GM19023 (cell line): Measurements from ENCODE around the gene GET3.

Source experiments
- ATAC-seq: cut with Tn5 transposase; IDR thresholded peaks from one replicate; pipeline ENCODE4 v1.9.1; 2021; ENCODE audit warnings: mild to moderate bottlenecking, moderate library complexity; ENCODE audit not compliant: unreplicated experiment

Gene GET3

DNA sequence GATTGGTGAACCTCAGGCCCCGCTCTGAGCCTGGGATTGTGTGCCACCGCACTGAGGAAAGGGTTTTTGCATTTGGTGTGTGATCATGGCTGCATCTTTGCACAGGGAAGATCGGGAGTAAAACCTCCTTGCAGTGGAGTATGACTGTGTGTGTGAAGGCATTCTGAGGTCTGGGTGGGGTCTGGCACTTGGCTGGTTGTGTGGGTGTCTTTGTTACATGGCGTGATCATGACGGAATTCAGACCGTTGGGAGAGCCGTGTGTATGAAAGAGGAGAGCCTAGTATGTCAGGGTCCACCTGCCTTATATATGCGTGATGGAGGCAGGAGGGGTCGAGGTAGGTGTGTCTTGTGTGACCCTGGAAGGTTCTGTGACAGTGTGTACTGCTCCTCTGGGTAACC is 13.6 kb downstream of the GET3 start:
- no peak for ATAC-seq

DNA sequence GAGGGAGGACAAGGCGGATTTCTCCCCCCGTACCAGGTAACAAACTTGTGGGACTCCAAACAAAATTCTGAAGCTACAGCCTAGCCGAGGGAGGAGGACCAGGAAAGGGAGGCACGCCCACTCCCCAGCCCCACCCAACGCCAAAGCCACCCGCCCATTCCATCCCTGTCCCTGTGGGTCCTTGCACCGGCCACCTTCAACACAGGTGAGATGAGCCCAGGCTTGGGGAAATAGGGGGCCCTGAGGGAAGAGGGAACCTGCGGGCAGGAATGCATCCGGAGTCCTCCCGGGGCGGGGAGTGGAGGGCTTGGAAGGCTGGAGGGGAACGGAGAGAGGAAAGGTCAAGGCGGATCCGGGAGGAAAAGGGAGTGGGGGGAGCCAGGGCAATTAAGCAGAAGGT is 14.3 kb downstream of the GET3 start, which contains the start of gene BEST2:
Gene BEST2, plus strand, starts transcription at position 157 of the 400 bp plus-strand sequence. CDS start 802 bp downstream, outside the sequence.
- no peak for ATAC-seq

DNA sequence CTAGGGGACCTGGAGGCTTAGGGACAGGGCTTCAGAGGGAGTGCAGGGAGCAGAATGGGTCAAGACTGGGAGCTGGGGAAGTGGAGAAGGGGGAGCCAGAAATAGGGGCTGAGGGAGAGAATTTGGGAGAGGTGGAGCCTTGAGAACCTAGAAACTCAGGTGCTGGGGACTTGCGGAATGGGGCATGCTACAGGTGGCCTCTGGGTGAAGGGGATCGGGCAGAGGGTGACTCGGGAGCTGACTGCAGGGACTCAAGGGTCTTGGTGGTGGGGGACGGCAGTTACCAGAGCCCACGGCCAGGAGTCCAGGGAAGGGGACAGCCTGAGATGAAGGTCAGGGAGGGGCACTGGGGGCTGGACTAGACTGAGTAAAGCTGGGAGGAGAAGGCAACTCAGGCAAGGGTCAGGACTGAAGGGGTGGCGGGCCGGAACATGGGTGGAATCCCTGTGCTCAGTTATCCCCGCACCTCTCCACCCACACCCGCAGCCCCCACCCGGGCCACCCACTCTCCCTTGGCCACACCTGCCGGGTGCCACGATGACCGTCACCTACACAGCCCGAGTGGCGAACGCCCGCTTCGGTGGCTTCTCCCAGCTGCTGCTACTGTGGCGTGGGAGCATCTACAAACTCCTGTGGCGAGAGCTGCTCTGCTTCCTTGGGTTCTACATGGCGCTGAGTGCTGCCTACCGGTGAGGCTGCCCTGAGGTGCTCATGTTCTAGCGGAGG is 14.9 kb downstream of the GET3 start:
- no peak for ATAC-seq

DNA sequence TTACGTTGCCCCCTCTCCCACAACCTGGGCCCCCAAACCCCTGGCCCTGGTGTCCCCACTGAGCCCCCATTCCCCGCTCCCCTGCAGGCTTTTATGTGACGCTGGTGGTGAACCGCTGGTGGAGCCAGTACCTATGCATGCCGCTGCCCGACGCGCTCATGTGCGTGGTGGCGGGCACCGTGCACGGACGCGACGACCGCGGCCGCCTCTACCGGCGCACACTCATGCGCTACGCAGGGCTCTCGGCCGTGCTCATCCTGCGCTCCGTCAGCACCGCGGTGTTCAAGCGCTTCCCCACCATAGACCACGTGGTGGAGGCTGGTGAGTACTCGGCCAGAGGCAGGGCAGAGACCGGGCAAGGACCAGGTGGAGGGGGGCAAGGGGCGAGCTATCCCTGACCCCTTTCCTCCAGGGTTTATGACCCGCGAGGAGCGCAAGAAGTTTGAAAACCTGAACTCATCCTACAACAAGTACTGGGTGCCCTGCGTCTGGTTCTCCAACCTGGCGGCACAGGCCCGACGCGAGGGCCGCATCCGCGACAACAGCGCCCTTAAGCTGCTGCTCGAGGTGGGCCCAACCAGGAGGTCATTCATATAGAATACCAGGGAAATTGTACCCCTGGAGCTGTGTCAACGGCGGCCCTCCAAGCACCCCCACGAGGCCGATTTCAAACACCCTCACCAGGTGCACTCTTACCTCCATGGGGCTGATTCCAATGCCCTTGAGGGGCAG is 17.3 kb downstream of the GET3 start:
- ATAC-seq = no peak

DNA sequence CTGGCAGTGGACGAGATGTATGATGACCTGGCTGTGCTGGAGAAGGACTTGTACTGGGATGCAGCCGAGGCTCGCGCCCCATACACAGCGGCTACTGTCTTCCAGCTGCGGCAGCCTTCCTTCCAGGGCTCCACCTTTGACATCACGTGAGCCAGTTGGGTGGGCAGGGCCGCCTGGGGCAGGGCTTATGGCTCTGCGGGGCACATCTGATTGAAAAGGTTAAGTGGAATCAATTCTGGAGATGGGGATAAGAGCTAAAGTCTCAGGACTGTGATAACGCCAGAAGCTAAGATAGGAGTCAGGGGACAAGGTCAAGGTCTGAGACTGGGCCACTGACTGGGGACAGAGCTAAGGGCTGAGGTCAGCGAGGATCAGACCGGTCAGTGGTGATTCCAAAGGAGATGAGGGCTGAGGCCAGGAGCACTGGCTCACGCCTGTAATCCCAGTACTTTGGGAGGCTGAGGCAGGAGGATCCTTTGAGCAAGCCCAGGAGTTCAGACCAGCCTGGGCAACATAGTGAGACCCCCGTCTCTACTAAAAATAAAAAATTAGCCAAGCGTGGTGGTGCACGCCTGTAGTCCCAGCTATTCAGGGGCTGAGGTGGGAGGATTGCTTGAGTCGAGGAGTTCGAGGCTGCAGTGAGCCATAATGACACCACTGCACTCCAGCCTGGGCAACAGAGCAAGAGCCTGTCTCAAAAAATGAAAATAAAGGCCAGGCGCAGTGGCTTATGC is 19.0 kb downstream of the GET3 start:
- ATAC-seq = no peak

DNA sequence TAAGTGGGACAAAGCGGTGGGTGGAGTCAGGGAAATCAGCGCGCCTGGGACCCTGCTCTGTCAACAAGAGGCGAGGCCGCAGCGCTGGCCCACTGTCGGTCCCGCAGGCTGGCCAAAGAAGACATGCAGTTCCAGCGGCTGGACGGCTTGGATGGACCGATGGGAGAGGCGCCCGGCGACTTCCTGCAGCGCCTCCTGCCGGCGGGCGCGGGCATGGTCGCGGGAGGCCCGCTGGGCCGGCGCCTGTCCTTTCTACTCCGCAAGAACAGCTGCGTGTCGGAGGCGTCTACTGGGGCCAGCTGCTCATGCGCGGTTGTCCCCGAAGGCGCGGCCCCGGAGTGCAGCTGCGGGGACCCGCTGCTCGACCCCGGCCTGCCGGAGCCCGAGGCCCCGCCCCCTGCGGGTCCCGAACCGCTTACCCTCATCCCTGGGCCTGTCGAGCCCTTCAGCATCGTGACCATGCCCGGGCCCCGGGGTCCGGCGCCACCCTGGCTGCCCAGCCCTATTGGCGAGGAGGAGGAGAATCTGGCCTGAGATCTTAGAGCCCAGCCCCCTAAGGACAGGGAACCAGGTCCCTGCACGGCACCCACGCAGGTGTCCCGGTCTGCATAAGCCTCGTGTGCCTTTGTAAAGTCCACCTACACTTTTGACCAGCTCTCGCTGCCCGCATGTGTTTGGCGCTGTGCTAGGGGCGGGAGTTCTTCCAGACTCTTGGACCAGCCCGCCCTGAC is 20.4 kb downstream of the GET3 start:
- ATAC-seq = no peak

DNA sequence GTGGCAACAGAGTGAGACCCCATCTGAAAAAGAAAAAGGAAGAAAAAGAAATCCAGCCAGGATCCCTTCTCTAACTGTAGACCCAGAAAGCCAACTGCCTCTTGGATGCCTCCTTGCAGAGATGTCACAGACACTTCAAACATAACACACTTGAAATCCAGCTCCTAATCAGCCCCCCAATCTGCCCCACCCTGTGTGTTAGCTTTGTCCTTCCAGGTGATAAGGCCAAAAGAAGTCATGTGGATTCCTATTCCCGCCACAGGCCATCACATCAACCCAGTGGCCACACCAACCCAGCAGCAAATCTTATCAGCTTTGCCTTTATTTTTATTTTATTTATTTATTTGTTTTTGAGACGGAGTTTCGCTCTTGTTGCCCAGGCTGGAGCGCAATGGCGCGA is 22.4 kb downstream of the GET3 start:
- no peak for ATAC-seq

DNA sequence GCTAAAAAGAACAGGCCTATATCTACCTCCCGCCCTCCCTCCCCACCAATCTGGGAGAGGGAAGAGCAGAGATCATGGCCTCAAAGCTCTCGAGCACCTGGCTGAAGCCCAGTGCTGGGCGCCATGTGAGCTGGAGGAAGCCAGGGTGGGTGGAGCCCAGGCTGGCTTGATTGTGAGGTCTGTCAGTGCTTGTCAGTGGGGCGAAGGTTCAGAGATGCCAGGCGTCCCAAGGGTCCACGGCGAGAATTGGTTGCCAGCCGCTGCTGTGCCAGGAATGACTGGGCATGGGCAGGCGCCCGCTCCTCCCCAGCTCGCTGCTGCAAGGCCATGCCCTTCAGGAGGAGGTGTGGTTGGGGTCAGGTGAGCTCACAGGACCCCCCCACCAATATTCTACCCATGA is 25.8 kb downstream of the GET3 start:
- no peak for ATAC-seq

DNA sequence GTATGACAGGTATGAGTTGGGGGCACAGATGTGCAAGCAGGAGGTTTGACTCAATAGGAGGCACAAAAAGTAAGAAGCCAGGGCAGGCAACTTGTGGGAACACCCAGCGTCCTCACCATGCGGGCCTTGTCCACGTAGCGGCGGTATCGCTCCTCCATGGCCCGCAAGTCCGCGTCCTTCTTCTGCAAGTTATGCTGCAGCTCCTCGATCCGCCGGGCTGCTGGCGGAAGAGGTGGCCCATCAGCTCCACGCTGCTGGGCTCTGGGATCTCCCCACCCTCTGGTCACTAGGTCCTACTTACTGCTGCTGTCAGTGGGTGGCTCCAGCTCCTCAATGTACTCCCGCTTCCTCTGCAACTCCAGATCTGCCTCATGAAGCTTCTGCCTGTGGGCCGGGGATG is 27.4 kb downstream of the GET3 start:
- no peak for ATAC-seq

DNA sequence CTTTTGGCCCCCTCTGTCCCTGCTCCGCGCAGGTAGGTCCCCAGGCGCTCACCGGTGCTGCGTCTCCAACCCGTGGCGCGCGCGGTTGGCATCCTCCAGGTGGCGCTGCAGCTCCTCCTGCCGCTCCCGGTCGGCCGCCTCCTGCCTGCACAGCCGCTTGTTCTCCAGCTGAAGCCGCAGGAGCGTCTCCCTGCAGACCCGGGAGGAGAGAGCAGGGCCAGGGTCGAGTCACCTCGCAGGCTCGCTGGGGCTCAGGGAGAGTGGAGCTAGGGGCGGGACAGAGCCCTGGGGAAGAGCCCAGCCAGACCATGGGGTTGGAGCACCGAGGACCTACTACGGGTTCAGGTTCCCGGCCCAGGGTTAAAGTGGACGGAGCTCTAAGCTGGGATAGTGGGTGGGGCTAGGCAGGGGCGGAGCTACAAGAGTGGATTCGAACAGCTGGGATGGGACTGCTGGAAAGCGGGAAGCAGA is 28.8 kb downstream of the GET3 start:
- ATAC-seq = no peak

DNA sequence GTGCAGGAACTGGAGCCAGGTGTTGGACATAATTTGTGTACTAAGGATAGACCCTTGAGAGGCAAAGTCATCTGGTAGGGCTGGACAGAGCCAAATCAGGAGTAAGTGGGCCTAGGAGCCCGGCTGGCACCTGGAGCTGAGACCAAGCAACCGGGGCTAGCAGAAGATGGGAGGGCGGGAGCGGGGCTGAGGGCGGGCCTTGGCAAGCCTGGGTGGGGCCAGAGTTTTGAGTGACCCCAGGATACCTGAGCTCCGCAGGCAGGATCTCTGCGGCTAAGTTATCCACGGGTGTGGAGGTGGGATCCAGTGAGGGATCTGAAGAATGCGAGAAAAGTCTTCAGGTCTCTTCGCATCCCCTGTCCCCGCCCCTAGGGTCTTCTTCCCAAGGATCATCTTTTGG is 29.9 kb downstream of the GET3 start:
- no peak for ATAC-seq

DNA sequence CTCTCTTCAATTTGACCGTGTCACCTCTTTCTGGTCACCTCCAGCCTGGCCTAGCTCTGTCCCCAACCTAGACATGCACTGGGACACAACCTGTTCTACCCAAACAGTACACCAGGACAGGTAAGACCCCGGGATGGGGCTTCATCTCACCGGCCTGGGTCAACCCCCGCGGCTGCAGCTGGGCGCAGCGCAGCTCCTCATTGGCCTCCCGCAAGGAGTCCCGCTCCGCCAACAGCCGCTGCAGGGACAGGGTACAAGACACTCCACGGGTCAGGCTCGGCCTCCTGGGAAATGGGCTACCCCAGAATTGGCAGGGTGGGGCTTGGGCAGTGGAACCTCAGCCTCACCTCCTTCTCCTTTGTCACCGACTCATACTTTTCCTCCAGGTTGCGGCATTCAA is 30.4 kb downstream of the GET3 start:
- ATAC-seq = no peak

DNA sequence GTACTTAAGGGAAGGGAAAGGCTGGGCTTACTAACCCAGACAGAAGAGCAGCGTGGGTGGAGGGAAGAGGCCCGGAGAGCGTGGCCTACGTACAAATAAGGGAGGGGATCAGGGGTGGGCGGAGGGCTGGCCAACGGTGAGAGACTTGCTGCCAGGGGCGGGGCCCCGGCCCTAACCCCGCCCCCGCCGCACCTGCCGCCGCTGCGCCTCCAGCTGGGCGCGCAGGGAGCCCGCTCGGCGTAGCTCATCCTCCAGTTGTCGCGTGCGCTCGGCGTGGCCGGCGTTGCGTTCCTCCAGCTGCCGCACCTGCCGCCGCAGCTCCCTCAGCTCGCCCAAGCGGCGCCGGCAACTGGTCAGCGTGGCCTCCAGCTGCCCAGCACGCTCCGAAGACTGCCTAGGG is 32.4 kb downstream of the GET3 start:
- no peak for ATAC-seq

DNA sequence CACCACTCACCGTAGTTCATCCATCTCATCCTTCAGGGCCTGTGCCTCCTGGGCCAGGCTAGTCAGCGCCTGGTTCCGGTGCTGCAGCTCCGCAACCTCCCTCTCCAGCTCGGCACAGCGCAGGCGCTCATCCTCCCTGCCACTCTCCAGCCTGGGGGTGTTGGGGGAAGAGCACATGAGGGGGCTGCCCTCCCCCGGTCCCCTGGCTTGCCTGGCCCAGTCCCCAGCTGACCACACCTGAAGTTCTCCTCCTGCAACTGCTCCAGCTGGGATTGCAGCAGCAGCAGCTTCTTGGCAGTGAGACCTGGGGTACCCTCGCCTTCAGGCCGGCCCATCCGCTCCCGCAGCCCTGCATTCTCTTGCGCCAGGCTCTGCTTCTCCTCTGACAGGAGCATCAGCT is 33.6 kb downstream of the GET3 start:
- ATAC-seq = no peak

DNA sequence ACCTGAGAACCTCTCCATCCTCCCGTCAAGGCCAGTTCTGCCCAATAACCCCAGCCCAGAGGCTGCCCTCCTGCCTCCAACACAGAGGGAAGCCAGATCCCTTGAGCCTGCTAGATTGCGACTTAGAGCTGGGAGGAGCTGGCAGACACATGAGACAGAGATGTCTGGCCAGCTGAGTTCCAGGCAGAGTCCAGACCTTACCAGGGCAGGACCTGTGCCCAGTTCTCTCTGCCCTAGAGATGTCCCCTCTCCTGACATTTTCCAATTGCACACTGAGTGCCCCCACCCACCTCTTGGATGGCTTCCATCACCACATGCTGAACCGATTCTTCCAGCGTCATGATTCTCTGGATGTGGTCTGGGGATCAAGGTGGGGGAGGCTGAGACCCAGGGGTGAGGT is 35.0 kb downstream of the GET3 start:
- no peak for ATAC-seq

DNA sequence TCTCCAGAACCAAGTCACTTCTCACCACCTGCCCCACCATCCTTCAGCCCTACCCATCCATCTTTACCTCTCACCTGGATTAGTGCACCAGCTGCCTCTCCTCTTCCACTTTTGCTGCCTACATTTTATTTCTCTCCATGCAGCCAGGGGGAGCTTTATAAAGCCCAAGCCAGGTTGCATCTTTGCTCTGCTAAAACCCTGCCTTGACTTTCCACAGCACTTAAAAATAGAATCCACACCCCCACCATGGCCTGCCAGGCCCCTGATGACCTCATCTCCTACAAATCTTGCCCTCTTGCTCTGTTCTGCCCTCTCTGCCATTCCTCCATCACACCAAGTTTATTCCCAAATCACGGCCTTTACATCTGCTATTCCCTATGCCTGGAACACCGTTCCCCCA is 36.3 kb downstream of the GET3 start:
- ATAC-seq = no peak

DNA sequence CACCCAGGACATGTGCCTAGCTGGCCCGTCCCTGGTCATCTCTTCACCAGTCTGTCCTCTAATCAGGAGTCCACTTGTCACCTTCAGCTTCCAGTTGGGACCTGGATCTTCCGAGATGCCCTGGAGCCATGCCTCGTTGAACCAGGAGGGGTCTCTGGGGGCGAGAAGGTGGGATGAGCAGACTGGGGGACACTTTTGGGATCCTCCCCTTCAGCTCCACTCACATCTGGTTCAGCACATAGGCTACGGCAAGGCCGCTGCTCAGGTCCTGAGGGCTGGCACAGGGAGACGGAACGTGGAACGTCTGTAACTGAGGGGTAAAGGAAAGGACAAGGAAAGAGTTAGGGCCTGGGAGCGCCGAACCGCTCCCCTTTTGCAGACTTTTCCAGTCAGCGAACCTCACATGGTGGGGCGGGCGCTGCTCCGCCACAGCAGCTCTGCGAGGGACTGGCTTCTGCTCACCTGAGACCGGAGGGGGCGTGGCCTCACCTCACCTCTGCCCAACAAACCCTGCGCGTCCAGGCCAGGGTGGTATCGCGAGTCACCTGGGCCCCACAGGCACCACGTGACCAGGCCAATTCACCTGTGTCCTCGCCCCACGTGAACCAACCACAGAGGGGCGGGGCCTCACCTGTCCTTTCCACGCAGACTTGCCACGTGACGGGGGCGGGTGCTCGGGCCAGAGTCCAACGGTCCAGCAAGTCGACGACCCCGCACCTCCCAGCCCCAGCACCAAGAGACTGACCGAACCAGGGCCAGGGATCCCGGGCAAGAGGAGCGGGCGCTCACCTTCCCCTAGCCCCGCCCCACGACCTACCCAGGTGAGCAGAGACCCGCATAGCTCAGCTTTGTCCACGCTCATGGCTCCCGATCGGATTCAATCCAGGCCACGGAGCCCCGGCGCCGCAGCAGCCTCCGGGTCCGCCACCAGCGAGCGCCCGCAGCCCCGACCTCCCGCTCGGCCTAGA is 37.6 kb downstream of the GET3 start, which contains the start of gene HOOK2:
Gene HOOK2, minus strand, starts transcription at position 965 of the 968 bp plus-strand sequence. Its CDS starts 103 bp downstream, at position 862.
- ATAC-seq = peak; percentile 6

DNA sequence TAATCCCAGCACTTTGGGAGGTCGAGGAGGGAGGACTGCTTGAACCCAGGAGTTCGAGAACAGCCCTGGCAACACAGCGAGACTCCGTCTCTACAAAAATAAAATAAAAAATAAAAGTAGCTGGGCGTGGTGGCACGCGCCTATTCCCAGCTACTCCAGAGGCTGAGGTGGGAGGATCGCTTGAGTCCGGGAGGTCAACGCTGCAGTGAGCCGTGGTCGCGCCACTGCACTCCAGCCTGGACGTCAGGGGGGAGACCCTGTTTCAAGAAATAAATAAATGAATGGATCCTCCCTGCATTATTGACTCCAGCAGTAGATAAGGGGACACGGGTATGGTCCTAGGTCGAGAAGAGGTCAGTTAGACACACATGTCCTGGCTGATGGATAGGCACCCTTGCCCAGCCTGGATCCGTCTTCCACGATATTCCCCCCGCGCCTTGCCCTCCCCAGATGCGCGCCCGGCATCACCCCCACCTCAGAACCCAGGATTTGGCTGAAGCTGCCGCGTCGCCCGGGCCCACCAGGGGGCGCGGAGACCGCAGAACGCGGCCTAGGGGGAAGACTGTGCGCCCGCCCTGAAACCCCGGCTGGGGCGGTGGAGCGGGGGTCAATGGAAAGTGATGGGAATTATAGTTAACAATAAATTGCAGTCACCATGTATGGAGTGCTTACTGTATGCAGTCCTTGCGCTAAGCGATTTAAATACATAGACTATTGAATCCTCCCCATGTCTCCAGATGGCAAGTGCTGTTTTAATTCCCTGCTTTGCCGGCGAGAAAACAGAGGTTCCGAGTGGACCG is 40.1 kb downstream of the GET3 start:
- no peak for ATAC-seq
